ENCODE measurements around the gene LAP3.
"Not testable (repeated sequence)": the region's sequence is repeated elsewhere in the genome, so short reads cannot be mapped to it uniquely, and the experiment has no call there.

The LAP3 gene

GRCh38 chr4:17576932-17577664, at the start of gene LAP3:
Gene LAP3, plus strand, starts transcription at chr4:17577198. Its CDS starts 268 bp downstream, at chr4:17577466.
- DNase-seq: peak; percentile 99

DNA sequence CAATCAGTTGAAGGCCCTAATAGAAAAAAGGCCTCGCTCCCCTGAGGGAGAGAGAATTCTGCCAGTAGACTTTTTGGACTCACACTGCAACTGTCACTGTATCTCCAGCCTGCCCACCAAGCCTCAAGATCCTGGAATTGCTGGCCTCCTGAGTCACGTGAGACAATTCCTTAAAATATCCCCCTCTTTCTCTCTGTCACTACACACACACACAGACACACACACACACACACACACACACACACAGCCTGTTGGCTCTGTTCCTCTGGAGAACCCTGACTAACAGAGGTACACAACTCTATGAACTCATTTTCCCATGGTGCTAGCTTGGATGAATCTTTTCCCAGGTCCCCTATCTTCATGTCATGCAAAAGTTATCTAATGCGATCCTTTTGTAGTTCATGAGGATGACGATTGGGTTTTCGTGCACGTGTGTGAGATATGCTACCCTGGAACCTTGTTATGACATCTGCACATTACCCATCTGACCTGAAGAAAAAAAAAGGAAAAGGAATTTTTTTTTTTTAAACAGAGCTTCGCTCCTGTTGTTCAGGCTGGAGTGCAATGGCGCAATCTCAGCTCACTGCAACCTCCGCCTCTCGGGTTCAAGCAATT, 48.3 kb upstream of the LAP3 start:
- no peak for DNase-seq

GRCh38 chr4:17531538-17532285, 45.3 kb upstream of the LAP3 start:
- DNase-seq: no peak

DNA sequence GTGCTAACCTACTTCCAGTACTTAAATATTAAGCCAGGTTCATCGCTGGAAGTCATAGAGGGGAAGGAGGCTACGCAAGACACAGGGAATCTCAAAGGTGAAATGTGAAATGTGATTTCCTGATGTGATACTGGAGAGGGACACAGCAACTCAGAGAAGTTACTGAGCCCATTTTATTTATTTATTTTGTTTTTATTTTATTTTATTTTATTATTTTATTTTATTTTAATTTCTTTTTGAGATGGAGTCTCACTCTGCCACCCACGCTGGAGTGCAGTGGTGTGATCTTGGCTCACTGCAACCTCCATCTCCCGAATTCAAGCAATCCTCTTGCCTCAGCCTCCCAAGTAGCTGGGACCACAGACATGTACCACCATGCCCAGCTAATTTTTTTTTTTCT, 42.3 kb upstream of the LAP3 start:
- DNase-seq: no peak

GRCh38 chr4:17535242-17535641, 41.8 kb upstream of the LAP3 start:
- DNase-seq: no peak

- DNase-seq: no peak
Observed at GRCh38 chr4:17535906-17536305, 41.1 kb upstream of the LAP3 start.

- not testable (repeated sequence) for DNase-seq
Observed at GRCh38 chr4:17537060-17537459, 39.9 kb upstream of the LAP3 start.

DNA sequence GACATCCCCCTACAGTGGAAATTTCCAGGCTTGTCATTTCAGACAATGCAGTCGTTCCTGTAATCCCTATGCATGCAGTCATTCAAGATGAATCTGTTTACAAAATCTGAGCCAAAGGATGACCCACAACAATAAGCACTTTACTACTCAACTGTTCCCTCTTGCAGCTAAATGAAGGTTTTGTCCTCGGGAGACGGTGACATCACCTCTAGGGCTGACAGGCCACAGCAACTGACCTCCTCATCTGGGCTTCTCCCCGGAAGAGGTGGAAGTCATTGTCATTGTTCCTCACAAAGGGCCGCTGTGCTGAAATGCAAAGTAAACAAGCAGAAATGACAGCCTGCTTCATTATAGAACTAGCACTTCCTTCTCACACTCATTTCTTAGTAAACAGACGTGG, 32.8 kb upstream of the LAP3 start:
- no peak for DNase-seq

DNA sequence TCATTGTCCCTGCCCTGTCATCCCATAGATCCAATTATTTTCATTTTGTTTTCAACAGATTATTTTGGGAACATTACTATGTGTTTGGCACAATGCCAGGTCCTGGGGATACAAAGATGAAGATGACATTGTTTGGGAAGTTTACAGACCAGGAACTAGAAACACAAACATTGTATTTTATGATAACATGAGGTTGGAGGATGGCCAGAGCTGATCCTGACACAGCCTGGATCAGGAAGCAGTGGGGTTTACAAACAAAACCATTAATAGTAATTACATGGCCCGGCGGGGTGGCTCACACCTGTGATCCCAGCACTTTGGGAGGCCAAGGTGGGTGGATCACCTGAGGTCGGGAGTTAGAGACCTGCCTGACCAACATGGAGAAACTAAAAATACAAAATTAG, 32.2 kb upstream of the LAP3 start:
- DNase-seq: no peak

DNA sequence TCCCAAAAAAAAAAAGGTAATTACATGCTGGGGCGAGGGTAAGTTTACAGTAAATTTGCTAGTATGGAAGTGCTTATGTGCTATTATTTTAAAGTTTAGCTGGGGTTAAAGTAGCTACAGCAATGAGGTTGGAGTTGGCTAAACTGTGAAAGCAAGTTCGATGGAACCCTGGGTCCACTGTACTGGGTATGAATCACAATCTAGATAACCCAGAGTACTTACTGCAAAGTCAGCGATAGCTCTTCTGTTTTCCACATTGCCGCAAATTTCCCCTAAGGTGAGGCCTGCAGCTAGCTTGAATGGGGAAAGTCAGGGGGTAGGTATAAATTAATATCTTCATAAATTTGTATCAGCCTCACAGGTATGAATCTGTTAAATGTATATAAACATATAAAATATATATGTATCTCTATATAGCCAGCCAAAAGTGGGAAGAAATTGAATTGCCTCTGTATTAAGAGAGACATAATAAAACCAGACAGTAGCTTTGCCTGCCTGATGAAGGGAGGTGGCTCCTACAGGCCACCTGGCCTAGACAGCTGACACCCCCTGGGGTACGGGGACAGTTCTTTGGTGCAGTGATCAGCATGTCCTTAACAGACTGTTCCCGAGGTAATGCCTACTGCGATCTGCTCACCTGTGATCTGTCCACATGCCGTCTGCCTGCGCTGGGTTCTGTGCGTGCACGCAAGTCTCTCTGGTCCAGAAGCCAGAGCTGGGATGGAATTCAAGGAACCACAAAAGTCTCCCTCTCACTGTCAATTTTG, 31.4 kb upstream of the LAP3 start:
- no peak for DNase-seq

DNA sequence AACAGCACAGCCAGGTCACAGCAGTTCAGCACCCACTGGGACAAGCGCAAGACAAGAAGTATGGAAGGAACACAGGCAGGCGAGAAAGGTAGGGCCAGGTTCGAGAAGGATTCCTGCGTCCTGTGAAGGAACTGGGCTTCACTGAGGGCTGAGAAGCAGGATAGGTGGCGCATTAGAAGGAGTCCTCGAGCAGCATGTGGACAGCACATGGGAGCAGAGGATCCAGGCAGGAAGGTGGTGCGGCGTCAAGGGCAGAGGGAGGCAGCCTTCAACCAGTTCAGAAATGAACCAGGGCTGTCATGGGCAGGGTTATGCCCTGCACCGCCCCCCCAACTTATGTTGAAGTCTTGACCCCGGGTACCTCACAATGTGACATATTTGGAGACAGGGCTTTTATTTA, 30.8 kb upstream of the LAP3 start:
- DNase-seq: no peak

GRCh38 chr4:17546678-17547077, 30.3 kb upstream of the LAP3 start:
- no peak for DNase-seq

- DNase-seq: no peak
Observed at GRCh38 chr4:17550549-17550948, 26.4 kb upstream of the LAP3 start.

DNA sequence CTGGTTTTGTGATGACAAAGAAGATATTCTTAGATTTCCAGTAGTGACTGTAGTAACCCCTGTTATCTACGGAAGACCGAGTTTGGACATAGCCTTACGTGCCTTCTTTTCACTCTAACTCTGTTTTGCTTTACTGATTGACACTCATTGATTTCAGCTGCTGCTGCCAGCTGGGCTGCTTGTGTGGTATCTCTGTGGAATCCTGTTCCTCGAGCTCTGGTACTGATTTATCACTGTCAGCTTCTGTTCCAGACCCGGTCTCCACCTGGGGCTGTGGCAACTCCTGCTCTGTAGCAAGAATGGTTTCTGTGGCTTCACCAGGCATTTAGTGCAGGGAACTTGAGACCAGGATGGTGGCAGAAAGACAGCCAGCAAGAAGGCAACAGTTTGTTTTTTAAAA, 24.6 kb upstream of the LAP3 start:
- no peak for DNase-seq

DNA sequence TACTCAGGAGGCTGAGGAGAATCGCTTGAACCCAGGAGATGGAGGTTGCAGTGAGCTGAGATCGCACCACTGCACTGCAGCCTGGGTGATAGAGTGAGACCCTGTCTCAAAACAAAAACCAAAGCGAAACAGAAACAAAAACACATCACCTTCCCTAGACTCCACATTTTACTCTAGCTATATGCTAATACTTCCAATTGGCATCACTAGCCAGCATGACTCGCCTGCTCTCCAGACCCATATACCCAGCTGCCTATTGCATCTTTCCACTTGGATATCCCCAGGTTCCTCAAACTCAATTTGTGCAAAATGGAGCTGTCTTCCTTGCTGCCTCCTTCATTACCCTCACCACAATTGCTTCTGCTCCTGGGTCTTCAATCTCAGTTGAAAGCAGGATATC, 22.4 kb upstream of the LAP3 start:
- DNase-seq: no peak

GRCh38 chr4:17556498-17556897, 20.5 kb upstream of the LAP3 start:
- no peak for DNase-seq

DNA sequence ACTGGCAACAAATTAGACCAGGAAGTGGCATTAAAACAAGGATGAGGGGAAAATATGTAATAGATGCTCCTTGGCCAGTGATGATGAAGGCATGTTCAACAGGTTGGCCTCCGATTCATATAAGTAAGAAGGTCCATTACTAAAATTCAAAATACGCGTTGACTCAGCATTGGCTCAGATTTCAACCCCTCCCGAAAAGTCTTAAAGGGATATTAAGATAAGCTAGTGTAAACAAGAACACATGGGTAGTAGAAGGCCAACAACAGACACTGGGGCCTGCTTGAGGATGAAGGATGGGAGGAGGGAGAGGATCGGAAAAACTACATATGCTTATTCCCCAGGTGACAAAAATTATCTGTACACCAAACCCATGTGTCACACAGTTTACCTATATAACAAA, 19.1 kb upstream of the LAP3 start:
- DNase-seq: no peak

DNA sequence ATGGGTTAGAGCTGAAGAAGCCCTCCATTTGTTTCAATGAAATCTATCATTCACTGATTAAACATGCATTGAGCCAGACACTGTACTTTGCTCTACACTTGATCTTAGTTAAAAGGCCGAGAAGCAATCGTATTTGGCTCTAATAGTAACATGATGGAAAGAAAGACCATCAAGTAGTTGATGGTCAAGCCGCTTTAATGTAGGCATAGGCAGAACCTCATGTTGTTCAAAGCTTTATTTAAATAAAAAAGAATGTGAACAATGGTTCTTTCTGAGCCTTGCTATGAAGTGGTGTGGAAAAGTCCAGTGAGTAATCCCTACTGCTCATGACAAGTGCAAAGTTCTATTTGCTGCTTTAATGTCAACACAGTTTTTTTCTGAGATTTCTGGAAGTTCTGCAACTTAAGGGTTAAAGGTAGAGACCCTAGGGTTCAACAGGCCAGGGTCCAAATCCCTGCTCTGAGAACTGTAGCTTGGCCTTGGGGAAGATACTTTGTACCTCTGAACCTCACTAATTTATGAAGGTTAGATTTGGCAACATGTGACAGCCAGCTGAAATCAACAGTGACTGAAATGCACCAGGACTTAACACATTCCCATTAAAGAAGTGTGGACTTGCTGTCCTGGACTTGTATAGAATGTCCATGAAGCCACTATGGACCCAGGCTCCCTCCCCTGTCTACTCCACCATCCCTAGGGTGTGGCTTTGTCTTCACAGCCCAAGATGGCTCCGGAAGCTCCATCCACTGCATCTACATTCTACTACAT, 17.9 kb upstream of the LAP3 start:
- DNase-seq: no peak

- DNase-seq: no peak
Observed at GRCh38 chr4:17559709-17560048, 17.3 kb upstream of the LAP3 start.

- DNase-seq: no peak
Observed at GRCh38 chr4:17560065-17560673, 16.8 kb upstream of the LAP3 start.

GRCh38 chr4:17561195-17561909, 15.6 kb upstream of the LAP3 start:
- no peak for DNase-seq

GRCh38 chr4:17562157-17562556, 14.8 kb upstream of the LAP3 start:
- no peak for DNase-seq
